ENCODE measurements around the gene SNAP25.

Gene SNAP25

GRCh38 chr20:10288421-10288820 is 69.8 kb downstream of the SNAP25 start:
- no peaks in the 10 kb centered on the region for H3K4me1 ChIP-seq (ENCODE audit: insufficient read depth, poor library complexity, severe bottlenecking)
- no peaks in the 10 kb centered on the region for H3K9me3 ChIP-seq (ENCODE audit: severe bottlenecking)
- no peak overlapping the region for H3K4me3 ChIP-seq (ENCODE audit: severe bottlenecking)
- DNase-seq (ENCODE audit: low spot score) = no peak
- H3K27ac ChIP-seq (ENCODE audit: poor library complexity, severe bottlenecking) = no peak overlapping the region
- no peak for TF ChIP-seq CTCF (IDR thresholded peaks at IDR 0.05; ENCODE audit: poor library complexity, severe bottlenecking)
- no peaks in the 10 kb centered on the region for H3K27me3 ChIP-seq (ENCODE audit: insufficient read depth, poor library complexity, severe bottlenecking)
- no peaks in the 10 kb centered on the region for H3K36me3 ChIP-seq (ENCODE audit: low read depth)
- no peak for ATAC-seq (ENCODE audit: low read depth)

- no peak for TF ChIP-seq CTCF (IDR thresholded peaks at IDR 0.05; ENCODE audit: poor library complexity, severe bottlenecking)
- ATAC-seq (ENCODE audit: low read depth) = peak; percentile 67; the same call in 2 of the 3 replicates
These were observed 70.5 kb downstream of the SNAP25 start for GRCh38 chr20:10288954-10289646.

GRCh38 chr20:10291568-10292248 is 73.1 kb downstream of the SNAP25 start:
- Histone ChIP-seq H3K4me3 (ENCODE audit: severe bottlenecking) (no peak overlapping the region), H3K27ac (ENCODE audit: poor library complexity, severe bottlenecking) (no peak overlapping the region), H3K36me3 (ENCODE audit: low read depth) (no peaks in the 10 kb centered on the region), H3K27me3 (ENCODE audit: insufficient read depth, poor library complexity, severe bottlenecking) (no peaks in the 10 kb centered on the region), H3K9me3 (ENCODE audit: severe bottlenecking) (no peaks in the 10 kb centered on the region), H3K4me1 (ENCODE audit: insufficient read depth, poor library complexity, severe bottlenecking) (no peaks in the 10 kb centered on the region)
- no peak for DNase-seq (ENCODE audit: low spot score)
- no peak for ATAC-seq (ENCODE audit: low read depth)
- no peak for TF ChIP-seq CTCF (IDR thresholded peaks at IDR 0.05; ENCODE audit: poor library complexity, severe bottlenecking)

More at GRCh38 chr20:10288954-10289646, 70.5 kb downstream of the SNAP25 start:
- no peak overlapping the region for H3K27ac ChIP-seq (ENCODE audit: poor library complexity, severe bottlenecking)
- H3K9me3 ChIP-seq (ENCODE audit: severe bottlenecking) = no peaks in the 10 kb centered on the region
- H3K27me3 ChIP-seq (ENCODE audit: insufficient read depth, poor library complexity, severe bottlenecking) = no peaks in the 10 kb centered on the region
- H3K4me3 ChIP-seq (ENCODE audit: severe bottlenecking) = no peak overlapping the region
- H3K36me3 ChIP-seq (ENCODE audit: low read depth) = no peaks in the 10 kb centered on the region
- H3K4me1 ChIP-seq (ENCODE audit: insufficient read depth, poor library complexity, severe bottlenecking) = no peaks in the 10 kb centered on the region
- DNase-seq (ENCODE audit: low spot score) = no peak

GRCh38 chr20:10297223-10297622 is 78.6 kb downstream of the SNAP25 start:
- H3K4me1 ChIP-seq (ENCODE audit: insufficient read depth, poor library complexity, severe bottlenecking) = no peaks in the 10 kb centered on the region
- no peak overlapping the region for H3K27ac ChIP-seq (ENCODE audit: poor library complexity, severe bottlenecking)
- no peaks in the 10 kb centered on the region for H3K27me3 ChIP-seq (ENCODE audit: insufficient read depth, poor library complexity, severe bottlenecking)
- no peak for DNase-seq (ENCODE audit: low spot score)
- ATAC-seq (ENCODE audit: low read depth) = no peak
- H3K9me3 ChIP-seq (ENCODE audit: severe bottlenecking) = no peaks in the 10 kb centered on the region
- no peak for TF ChIP-seq CTCF (IDR thresholded peaks at IDR 0.05; ENCODE audit: poor library complexity, severe bottlenecking)
- H3K4me3 ChIP-seq (ENCODE audit: severe bottlenecking) = no peak overlapping the region
- no peaks in the 10 kb centered on the region for H3K36me3 ChIP-seq (ENCODE audit: low read depth)
